ENCODE data around the gene CELA3B.
"Not testable (repeated sequence)": the region's sequence is repeated elsewhere in the genome, so short reads cannot be mapped to it uniquely, and the experiment has no call there.

CELA3B gene

DNA sequence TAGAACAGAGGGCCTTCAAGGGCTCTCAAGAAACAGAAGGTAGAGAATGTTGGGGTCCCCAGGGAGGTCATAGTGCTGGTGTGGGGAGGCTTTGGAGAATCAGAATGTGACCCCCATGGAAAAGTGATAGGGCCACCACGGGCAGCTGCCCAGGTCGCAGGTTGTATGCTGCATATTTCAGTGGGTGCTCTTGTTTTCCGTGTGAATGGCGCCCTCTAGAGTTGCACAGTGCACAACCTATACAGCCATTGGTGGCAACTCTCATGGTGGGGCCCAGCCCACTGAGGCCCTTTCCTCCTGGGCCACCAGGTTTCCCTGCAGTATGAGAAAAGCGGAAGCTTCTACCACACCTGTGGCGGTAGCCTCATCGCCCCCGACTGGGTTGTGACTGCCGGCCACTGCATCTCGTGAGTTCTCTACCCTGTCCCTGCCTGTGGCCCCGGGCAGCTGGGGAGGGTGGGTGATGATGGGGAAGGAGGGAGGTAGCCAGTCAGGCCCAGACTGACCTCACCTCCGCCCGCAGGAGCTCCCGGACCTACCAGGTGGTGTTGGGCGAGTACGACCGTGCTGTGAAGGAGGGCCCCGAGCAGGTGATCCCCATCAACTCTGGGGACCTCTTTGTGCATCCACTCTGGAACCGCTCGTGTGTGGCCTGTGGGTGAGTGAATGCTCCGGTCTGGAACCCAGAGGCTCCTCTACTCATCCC, 3.8 kb downstream of the CELA3B start:
- DNase-seq: not testable (repeated sequence)

DNA sequence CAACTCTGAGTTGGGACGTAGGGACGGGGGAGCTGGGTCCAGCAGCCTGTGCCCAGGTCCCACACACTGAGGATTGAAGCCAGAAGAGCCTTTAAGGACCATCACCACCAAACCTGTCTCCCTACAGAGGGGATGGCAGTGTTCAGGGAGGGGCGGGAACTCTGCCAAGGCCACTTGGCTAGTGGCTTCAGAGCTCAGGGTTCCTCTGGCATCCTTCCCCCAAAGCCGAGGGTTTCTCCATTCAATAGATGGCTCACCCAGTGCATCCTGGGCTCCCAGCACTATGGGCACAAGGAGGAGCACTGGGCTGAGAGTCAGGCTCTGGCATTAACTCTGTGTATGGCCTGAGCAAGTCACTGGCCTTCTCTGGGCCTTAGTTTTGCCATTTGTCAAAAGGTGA, 4.4 kb downstream of the CELA3B start:
- not testable (repeated sequence) for DNase-seq

DNA sequence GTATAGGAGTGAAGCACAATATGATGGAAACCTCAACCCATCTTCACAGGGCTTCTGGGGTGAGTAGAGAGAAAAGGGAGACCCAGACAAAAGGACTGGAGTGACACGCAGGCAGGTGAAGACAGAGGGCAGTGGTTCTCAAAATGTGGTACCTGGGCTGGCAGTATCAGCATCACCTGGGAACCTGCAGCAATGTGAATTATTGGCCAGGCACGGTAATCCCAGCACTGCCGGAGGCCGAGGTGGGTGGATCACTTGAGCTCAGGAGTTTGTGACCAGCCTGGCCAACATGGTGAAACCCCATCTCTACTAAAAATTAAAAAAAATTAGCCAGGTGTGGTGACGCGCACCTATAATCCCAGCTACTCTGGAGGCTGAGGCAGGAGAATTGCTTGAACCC, 5.3 kb downstream of the CELA3B start:
- not testable (repeated sequence) for DNase-seq

DNA sequence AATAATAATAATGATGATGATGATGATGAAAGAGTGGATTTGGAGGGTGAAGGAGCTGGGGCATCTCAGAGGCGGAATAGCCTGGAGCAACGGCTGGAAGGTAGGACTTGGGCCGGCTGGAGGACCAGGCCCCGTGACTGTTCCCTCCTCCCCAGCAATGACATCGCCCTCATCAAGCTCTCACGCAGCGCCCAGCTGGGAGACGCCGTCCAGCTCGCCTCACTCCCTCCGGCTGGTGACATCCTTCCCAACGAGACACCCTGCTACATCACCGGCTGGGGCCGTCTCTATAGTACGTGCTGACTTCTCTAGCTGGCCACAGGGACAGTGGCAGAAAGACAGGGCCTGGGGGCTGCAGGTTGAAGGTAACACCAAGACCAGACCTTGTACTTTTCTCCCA, 6.7 kb downstream of the CELA3B start:
- DNase-seq: not testable (repeated sequence)

DNA sequence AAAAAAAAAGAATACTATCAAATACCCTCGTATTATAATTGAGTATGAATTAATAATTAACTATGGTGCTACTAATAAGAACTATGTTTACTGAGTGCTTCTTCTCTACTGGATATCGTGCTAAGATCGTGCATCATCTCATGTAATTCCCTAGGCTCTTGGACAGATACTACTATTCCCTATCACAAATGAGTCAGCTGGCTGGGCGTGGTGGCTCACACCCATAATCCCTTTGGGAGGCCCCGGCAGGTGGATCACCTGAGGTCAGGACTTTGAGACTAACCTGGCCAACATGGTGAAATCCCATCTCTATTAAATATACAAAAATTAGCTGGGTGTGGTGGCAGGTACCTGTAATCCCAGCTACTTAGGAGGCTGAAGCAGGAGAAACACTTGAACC, 9.1 kb downstream of the CELA3B start:
- DNase-seq: not testable (repeated sequence)

- not testable (repeated sequence) for DNase-seq
These were observed 9.6 kb downstream of the CELA3B start for GRCh38 chr1:21986386-21986785.

DNA sequence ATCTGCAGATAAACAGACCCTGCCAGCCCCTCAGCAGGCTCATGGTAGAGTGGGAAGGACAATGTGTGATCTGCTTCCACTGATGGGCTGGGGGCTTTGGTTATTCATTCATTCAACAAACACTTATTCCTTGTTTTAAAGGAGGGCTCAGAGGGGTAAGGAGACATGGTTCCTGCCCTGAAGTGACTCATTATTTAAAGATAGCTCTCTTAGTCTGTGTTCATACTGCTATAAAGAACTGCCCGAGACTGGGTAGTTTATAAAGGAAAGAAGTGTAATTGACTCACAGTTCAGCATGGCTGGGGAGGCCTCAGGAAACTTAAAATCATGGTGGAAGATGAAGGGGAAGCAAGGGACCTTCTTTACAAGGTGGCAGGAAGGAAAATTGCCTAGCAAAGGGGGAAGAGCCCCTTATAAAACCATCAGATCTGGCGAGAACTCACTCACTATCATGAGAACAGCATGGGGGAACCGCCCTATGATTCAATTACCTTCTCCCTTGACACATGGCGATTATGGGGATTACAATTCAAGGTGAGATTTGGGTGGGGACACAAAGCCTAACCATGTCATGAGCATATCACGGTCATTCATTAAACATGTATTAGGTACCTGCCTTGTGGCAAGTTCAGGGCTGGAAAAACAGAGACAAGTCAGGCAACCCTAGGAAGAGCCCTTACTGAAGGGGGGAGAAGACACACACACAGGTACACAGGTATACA, 13.0 kb downstream of the CELA3B start:
- DNase-seq: not testable (repeated sequence)

DNA sequence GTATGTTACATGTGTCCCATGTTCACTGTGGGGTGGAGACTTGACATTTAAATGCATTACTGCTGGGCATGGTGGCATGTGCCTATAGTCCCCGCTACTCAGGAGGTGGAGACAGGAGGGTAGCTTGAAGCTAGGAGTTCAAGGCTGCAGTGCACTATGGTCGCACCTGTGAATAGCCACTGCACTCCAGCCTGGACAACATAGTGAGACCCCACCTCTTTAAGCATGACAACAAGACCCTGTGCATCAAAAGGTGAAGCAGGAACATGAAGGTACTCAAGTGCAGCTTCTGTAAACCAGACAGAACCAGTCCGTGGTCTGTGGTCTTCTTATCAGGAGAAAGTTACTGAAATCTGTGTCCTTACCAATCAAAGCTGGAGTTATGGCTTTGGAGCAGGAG, 15.4 kb downstream of the CELA3B start:
- not testable (repeated sequence) for DNase-seq

- not testable (repeated sequence) for DNase-seq
These were observed 17.9 kb downstream of the CELA3B start for GRCh38 chr1:21994716-21995115.

DNA sequence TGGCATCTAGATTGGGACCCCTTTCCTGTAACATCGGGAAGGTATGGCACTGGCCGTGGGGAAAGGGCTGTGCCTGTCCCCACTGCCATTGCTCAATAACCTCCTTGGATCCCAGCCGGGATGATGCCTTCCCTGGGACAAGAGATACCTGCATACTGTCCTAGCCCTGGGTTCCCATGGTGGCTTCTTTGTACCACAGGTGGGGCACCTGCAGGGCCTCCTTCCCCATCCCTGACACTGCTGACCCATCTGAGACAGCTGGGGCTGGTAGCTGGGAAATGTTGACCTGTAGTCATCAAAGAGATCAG, 19.8 kb downstream of the CELA3B start:
- not testable (repeated sequence) for DNase-seq

- DNase-seq: not testable (repeated sequence)
These were observed 21.2 kb downstream of the CELA3B start for GRCh38 chr1:21997891-21998623.

DNA sequence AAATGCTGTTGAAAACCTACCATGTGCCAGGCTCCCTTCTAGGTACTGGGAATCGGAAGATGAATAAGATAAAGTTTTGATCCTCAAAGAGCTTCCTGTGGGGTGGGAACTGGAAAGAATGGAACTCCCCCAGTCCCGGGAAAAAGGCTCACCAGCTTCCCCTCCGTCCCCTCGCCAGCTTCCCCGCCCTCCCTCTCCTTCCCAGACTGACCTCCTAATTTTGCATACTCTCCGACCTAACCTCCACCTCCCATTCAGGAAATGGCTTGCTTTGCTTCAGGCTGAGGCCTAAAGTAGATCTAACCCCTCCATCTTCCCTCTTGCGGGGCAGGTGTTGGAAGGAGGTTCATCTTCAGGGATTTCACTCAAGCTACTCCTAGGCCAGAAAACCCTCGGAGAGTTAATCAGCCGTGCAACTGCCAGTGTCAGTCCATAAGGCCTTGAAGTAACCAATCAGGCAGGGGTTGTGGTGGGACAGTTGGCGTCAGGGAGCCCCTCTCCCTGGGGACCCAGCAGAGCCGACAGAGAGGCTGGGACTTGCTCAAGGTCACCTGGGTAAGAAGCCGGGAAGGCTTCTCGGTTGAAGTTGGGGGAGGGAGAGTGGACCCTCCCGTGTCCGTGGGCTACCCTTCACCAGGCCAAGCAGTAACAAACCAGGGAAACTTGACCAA, 21.9 kb downstream of the CELA3B start:
- not testable (repeated sequence) for DNase-seq

DNA sequence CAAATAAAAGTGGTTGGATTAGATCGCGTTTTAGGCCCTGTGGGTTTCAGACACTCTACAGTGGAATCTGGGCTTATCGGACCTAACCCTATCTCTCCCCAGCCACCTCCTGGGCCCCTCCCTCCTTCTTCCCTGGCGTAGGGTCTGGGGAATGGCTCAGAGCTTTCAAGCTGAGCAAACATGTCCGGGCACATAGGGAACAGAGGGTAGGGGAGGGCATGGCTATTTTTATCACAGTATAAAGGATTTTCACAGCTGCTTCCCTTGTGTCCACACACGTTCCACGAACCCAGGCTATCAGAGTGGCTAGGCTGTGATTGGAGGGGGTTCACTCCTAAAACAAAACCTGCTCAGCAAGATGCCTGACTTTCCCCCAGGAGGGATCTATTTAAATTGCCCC, 22.8 kb downstream of the CELA3B start:
- DNase-seq: not testable (repeated sequence)

DNA sequence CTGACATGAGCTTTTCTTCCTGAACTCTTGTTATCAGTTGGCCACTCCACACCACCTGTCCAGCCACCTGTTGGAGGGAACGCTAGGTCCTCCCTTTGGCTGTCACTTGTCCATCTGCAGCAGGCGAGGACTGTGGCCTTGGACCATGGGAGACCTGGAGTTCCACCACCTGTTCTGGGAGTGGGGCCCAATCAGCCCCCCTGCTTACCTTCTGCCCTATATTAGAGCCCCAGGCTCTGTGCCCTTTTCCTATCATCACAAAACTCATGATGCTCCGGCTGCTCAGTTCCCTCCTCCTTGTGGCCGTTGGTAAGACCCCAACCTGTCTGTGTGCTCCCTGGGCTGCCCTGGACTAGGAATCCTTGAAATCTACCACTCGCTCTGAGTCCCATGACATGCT, 24.6 kb downstream of the CELA3B start, which contains the start of gene CELA3A:
Gene CELA3A, plus strand, starts transcription at position 249 of the 400 bp plus-strand sequence. Its CDS starts 18 bp downstream, at position 267.
- no peak for DNase-seq

GRCh38 chr1:22002461-22002860, 25.6 kb downstream of the CELA3B start:
- not testable (repeated sequence) for DNase-seq

DNA sequence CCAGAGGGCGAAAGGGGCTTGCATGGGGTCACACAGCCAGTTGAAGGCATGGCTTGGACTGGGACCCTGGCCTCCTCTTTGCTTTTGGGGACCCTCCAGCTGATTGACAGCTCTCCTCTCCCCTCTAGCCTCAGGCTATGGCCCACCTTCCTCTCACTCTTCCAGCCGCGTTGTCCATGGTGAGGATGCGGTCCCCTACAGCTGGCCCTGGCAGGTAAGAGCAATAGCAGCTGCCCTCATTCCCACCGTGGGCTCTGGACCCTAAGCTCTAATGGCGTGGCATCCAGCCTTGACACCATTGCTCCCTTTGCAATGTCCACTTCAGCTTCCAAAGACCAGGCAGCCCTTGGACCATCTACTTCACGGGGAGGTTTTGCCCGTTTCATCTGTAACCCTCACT, 26.1 kb downstream of the CELA3B start:
- not testable (repeated sequence) for DNase-seq

DNA sequence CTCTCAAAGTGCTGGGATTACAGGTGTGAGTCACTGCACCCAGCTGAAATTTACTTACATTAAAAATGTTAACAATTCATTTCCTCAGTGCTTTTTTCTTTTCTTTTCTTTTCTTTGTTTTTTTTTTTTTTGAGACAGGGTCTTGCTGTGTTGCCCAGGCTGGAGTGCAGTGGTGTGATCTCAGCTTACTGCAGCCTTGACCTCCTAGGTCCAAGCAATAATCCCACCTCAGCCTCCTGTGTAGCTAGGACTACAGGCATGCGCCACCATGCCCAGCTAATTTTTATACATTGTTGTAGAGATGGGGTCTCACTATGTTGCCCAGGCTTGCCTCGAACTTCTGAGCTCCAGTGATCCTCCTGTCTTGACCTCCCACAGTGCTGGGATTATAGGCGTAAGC, 27.1 kb downstream of the CELA3B start:
- not testable (repeated sequence) for DNase-seq

- not testable (repeated sequence) for DNase-seq
These were observed 28.7 kb downstream of the CELA3B start for GRCh38 chr1:22005261-22006149.

- DNase-seq: not testable (repeated sequence)
These were observed 29.9 kb downstream of the CELA3B start for GRCh38 chr1:22006736-22007135.

DNA sequence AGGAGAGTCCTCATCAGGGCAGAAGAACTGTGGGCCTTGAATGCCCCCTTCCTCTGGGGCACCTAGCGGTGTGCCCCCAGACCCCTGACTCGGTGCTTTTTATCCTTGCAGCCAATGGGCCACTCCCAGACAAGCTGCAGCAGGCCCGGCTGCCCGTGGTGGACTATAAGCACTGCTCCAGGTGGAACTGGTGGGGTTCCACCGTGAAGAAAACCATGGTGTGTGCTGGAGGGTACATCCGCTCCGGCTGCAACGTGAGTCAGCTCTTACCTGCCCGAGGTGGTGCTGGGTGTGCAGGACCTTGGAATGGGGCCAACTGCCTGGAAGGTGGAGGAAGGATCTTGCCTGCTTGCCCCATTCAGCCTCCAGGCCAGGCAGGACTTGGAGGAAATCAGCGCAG, 30.4 kb downstream of the CELA3B start:
- DNase-seq: not testable (repeated sequence)

DNA sequence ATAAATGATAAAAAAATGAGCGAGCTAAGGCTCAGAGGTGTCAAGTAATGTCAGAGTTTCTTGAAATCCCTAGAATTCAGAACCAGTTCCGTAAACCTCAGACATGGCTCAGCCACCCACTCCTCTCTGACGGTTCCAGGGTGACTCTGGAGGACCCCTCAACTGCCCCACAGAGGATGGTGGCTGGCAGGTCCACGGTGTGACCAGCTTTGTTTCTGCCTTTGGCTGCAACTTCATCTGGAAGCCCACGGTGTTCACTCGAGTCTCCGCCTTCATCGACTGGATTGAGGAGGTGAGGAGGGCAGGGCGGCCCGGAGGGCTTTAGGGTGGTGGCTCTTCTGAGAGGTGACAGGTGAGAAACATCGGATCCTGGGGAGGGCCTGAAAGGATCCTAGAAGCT, 32.7 kb downstream of the CELA3B start:
- not testable (repeated sequence) for DNase-seq

DNA sequence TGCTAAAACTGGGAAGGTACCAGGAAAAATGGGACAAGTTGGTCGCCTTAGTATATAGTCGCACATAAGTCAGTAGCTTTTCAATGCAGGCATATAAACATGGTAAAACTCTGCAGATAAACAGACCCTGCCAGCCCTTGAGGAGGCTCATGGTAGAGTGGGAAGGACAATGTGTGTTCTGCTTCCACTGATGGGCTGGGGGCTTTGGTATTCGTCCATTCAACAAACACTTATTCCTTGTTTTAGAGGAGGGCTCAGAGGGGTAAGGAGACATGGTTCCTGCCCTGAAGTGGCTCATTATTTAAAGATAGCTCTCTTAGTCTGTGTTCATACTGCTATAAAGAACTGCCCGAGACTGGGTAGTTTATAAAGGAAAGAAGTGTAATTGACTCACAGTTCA, 35.9 kb downstream of the CELA3B start:
- not testable (repeated sequence) for DNase-seq

Measured in activated naive CD4-positive, alpha-beta T cell treated with anti-CD3 and anti-CD28 coated beads, Interleukin-2, amount 50 U/mL, for 16 hours (primary cell).